Common myeloid progenitor, CD34-positive (primary cell): ENCODE results near the gene MYO15A.
A peak's percentile ranks its signal among the peaks of the same experiment; 100 is the strongest.

Source experiments
- CTCF ChIA-PET: fragments of 350-600 bp; sonication (Branson Sonifier 250); formaldehyde crosslinking; loops from one replicate; lab custom pipeline; 2021; ENCODE audit warnings: antibody characterized with exemption; lab: Charles Lee
- POLR2A ChIA-PET: fragments of 350-600 bp; sonication (Branson Sonifier 250); formaldehyde crosslinking; loops from one replicate; lab custom pipeline; 2021; ENCODE audit warnings: antibody characterized with exemption; lab: Charles Lee
- DNase-seq, 3 donors: peaks; one replicate each; pipeline versions ENCODE4 v3.0.0 to v3.0.0-alpha.2; 2013
- H3K27ac ChIP-seq, 2 experiments: 1 replicate in 1 of 2; 2 replicates in 1 of 2; pipeline ENCODE4 v1.7.0; 2013; ENCODE audit warnings: inconsistent platforms in 2 of 2, low read length in 2 of 2, mild to moderate bottlenecking in 2 of 2, low read depth in 1 of 2, moderate library complexity in 1 of 2; ENCODE audit not compliant: severe bottlenecking in 2 of 2, insufficient read depth in 1 of 2, poor library complexity in 1 of 2
- H3K27me3 ChIP-seq, 5 experiments: replicated peaks in 2 of 5; 1 replicate in 3 of 5; 2 replicates in 2 of 5; pipeline versions ENCODE4 v1.6.1 to v1.7.0; 2013; ENCODE audit warnings: low read length in 4 of 5, mild to moderate bottlenecking in 2 of 5, moderate library complexity in 2 of 5, inconsistent platforms in 1 of 5; ENCODE audit not compliant: insufficient read depth in 5 of 5, control insufficient read depth in 4 of 5
- H3K36me3 ChIP-seq, 4 experiments: 1 replicate in 2 of 4; 2 replicates in 2 of 4; pipeline versions ENCODE4 v1.6.1 to v1.7.0; 2013; ENCODE audit warnings: low read length in 3 of 4, control low read depth in 1 of 4, mild to moderate bottlenecking in 1 of 4; ENCODE audit not compliant: control insufficient read depth in 4 of 4, insufficient read depth in 4 of 4
- H3K4me1 ChIP-seq, 4 experiments: 1 replicate in 3 of 4; 2 replicates in 1 of 4; pipeline versions ENCODE4 v1.6.1 to v1.7.1; 2013; ENCODE audit warnings: low read length in 3 of 4, mild to moderate bottlenecking in 3 of 4, control low read depth in 1 of 4, inconsistent platforms in 1 of 4, moderate library complexity in 1 of 4; ENCODE audit not compliant: control insufficient read depth in 4 of 4, insufficient read depth in 4 of 4; ENCODE audit errors: control extremely low read depth in 1 of 4
- H3K4me3 ChIP-seq, 7 experiments: 1 replicate in 4 of 7; 2 replicates in 3 of 7; pipeline versions ENCODE4 v1.5.1 to v1.7.0; 2013; ENCODE audit warnings: mild to moderate bottlenecking in 7 of 7, low read length in 6 of 7, moderate library complexity in 6 of 7, inconsistent platforms in 2 of 7, low read depth in 2 of 7, control low read depth in 1 of 7; ENCODE audit not compliant: insufficient read depth in 4 of 7, control insufficient read depth in 1 of 7; ENCODE audit errors: extremely low read depth in 1 of 7
- H3K9me3 ChIP-seq, 5 experiments: 1 replicate in 4 of 5; 2 replicates in 1 of 5; pipeline versions ENCODE4 v1.6.1 to v1.7.1; 2013; ENCODE audit warnings: low read length in 4 of 5, mild to moderate bottlenecking in 2 of 5, inconsistent platforms in 1 of 5, low read depth in 1 of 5, moderate library complexity in 1 of 5; ENCODE audit not compliant: control insufficient read depth in 4 of 5, insufficient read depth in 2 of 5; ENCODE audit errors: control extremely low read depth in 1 of 5
- whole genome bisulfite sequencing: methylation state at CpG from one replicate; pipeline ENCODE4 v1.1.5; 2013; ENCODE audit not compliant: insufficient coverage; 5-methylcytosine and 5-hydroxymethylcytosine counted together

The MYO15A gene

DNA sequence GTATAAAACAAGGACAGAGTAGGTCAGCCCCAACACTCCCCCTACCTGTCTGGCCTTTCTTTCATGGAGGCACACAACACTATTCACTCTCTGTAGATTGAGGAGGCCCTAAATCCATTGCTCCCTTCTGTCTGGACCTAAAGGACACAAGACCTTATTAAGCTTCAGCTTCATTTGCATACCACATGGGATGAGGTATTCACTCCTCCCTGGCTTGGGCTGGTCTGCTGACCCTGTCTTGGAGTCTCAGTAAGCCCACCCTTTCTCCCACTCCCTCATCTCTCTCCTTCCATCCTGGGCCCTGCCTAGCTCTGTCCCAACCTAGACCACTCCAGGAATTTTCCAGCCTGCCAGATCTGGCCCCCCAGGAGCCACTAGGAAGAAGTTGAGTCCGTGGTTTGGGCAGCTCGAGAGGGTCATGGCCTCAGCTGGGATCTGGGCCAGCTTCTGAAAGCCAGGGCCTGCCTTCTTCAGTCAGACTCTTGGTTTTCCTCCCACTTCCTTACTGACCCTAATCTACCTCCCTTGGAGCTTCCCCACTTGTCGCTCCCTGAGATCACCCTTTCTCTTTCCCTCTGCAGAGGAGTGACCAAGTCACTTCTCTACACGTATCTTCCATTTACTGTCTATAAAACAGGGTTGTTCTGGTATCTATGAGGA is 110.3 kb downstream of the MYO15A start:
- H3K27ac ChIP-seq, result no peak overlapping the region
- peaks cover 0 to 2% (median under 1%) of the 10 kb centered on the region in 4 experiments for H3K4me1 ChIP-seq
- no peaks in the 10 kb centered on the region for H3K9me3 ChIP-seq
- H3K27me3 ChIP-seq, result no peaks in the 10 kb centered on the region
- POLR2A ChIA-PET, result no interaction called here
- CTCF ChIA-PET, result interaction anchor here (0.7 to 2.1 kb wide), 5 partner anchors 10 to 78 kb away, joined by 3 to 6 read pairs (median 4); no protein-coding TSS in a partner anchor
- DNase-seq, result no peak
- no peak overlapping the region for H3K4me3 ChIP-seq
- 6% methylated on average over 2 of the region's 4 CpGs for WGBS
- H3K36me3 ChIP-seq, result no peaks in the 10 kb centered on the region

DNA sequence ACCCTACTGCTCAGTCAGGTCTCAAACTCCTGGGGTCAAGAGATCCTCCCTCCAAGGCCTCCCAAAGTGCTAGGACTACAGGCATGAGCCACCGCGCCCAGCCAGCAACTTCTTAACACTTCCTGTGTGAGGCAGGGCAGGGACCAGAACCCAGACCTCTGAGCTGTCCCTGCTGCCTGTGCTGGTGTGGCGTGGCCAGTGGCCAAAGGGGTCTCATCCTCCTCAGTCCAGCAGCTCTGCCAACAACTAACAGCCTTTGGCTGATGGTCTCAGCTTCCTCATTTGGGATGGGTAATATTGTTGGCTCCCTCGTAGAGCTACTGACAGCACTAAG is 115.5 kb downstream of the MYO15A start:
- peaks cover 0 to 18% (median 17%) of the 10 kb centered on the region in 4 experiments for H3K4me1 ChIP-seq
- 86% methylated on average over 4 of the region's 4 CpGs for WGBS
- CTCF ChIA-PET, result interaction anchor here (0.8 to 1.8 kb wide), 4 partner anchors 15 to 79 kb away, joined by 3 to 7 read pairs (median 3); partner anchors contain the start of gene ALKBH5
- no peak for DNase-seq
- no peaks in the 10 kb centered on the region for H3K36me3 ChIP-seq
- H3K4me3 ChIP-seq, result no peak overlapping the region
- H3K27ac ChIP-seq, result no peak overlapping the region
- no peaks in the 10 kb centered on the region for H3K9me3 ChIP-seq
- POLR2A ChIA-PET, result no interaction called here
- H3K27me3 ChIP-seq, result no peaks in the 10 kb centered on the region

DNA sequence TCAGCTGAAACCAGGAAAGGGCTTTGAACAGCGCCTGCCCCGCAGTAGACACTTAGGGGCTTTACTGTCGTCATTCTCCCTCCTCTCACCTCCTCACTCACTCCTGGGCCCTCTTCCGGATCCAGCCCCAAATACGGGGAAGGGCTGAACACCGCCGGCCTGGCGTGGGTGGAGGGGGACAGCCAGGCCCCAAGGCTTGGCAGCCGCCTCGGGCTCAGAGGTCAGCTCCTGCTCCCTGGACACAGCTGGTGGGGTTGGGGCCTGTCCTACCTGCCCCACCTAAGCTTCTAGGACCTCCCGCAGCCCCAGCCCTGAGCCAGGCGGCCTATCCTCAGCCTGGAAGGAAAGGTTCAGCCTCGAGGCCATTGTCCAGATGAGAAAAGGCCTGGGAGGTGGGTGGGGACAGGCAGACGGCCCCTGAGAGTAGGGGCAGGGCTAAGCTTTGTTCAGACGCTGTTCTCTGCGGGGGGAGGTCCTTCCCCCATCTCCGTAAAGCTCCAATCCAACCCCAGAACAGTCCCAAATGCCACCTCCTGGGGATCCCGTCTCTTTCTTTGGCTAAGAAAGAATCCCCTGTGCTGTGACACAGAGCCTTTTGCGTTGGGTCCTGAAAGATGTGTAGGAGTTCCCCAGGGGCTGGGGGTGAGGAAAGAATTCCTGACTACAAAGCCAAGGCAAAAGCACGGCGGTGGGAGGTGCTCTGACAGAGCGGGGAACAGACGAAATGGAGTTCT is 116.0 kb downstream of the MYO15A start:
- Histone ChIP-seq H3K36me3 (no peaks in the 10 kb centered on the region), H3K4me1 (peaks cover 0 to 18% (median 17%) of the 10 kb centered on the region in 4 experiments), H3K27ac (no peak overlapping the region), H3K27me3 (no peaks in the 10 kb centered on the region), H3K9me3 (no peaks in the 10 kb centered on the region), H3K4me3 (peak overlapping the region in 6 of 7 experiments; percentile 29 to 69 (median 60))
- ChIA-PET CTCF (interaction anchor here (0.8 to 1.8 kb wide), 4 partner anchors 8 to 80 kb away, joined by 3 to 7 read pairs (median 3); partner anchors contain the start of gene ALKBH5), POLR2A (no interaction called here)
- WGBS, result 69% methylated on average over 21 of the region's 23 CpGs
- DNase-seq, result no peak

DNA sequence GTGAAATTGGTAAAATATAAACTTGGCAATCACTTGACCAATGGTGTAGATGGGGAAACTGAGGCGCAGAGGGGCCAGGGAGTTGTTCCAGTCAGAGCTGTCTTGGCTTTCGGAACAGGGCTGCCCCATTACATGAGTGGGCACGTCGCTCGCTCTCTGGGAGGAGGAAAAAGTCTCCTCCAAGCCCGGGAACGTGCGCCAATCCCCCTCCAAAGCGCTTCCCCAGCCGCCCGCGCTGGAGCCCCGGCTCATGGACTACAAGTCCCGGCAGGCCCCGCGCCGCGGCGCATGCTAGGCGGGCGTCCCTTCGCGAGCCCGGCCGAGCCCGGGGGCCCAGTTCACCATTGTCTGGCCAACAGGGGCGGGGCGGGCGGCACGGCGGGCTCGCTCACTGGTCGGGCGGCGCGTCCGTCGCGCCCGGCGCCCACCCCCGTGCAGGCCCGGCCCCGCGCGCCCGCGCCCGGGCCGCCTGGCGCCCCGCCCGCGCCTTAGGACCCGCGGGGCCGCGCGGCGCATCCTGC is 116.6 kb downstream of the MYO15A start, which contains the start of gene LLGL1:
TSS of gene LLGL1 (plus strand) at position 515 of the 521 bp plus-strand sequence. CDS start 48 bp downstream, outside the sequence.
- Histone ChIP-seq H3K27me3 (no peaks in the 10 kb centered on the region), H3K27ac (peak within 1 kb of the TSS in 1 of 2 experiments; percentile 74), H3K36me3 (no peaks in the 10 kb centered on the region), H3K4me3 (peak within 1 kb of the TSS; percentile 40 to 86 (median 82)), H3K9me3 (no peaks in the 10 kb centered on the region), H3K4me1 (peaks cover 0 to 18% (median 17%) of the 10 kb centered on the region in 4 experiments)
- ChIA-PET POLR2A (no interaction called here), CTCF (interaction anchor here (0.9 to 1.0 kb wide), 2 partner anchors 8 to 80 kb away, joined by 3 read pairs; no protein-coding TSS in a partner anchor)
- DNase-seq, result peak; percentile 94 to 97 (median 97)
- under 1% methylated on average over 40 of the region's 60 CpGs for WGBS

DNA sequence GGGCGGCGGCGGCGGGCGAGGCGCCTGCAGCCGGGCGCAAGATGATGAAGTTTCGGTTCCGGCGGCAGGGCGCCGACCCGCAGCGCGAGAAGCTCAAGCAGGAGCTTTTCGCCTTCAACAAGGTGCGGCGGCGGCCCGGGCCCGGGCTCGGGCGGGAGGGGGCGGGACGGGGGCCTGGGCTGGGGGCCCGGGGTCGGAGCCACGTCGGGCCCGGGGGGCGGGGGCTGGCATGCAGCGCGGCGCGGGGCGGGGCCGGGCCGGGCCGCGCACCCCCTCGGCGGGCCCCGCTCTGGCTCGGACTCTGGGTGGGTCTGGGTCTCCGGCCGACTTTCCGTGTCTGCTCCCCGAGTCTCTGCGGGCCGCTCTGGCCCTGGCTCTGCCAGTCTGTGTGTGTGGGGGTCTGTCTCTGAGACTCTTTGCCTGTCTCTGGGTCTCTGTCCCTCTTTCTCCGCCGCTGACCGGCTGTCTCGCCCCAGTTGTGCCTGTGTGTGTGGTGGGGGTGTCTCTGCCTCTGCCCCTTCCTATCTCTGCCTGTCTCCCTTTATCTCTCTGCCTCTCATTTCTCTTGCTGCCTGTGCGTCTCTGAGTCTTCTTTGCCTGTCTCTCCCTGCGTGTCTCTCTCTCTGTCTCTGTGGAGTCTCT is 117.2 kb downstream of the MYO15A start:
- peaks cover 0 to 18% (median 17%) of the 10 kb centered on the region in 4 experiments for H3K4me1 ChIP-seq
- WGBS, result under 1% methylated on average over 49 of the region's 57 CpGs
- no peaks in the 10 kb centered on the region for H3K36me3 ChIP-seq
- CTCF ChIA-PET, result interaction anchor here (1.0 kb wide), 1 partner anchor 9 kb away, joined by 3 read pairs; no protein-coding TSS in a partner anchor
- peak in 2 of 3 donors; percentile 4 to 26 for DNase-seq
- H3K27me3 ChIP-seq, result no peaks in the 10 kb centered on the region
- POLR2A ChIA-PET, result no interaction called here
- H3K4me3 ChIP-seq, result peak overlapping the region; percentile 40 to 86 (median 82)
- H3K27ac ChIP-seq, result peak overlapping the region in 1 of 2 experiments; percentile 74
- H3K9me3 ChIP-seq, result no peaks in the 10 kb centered on the region

DNA sequence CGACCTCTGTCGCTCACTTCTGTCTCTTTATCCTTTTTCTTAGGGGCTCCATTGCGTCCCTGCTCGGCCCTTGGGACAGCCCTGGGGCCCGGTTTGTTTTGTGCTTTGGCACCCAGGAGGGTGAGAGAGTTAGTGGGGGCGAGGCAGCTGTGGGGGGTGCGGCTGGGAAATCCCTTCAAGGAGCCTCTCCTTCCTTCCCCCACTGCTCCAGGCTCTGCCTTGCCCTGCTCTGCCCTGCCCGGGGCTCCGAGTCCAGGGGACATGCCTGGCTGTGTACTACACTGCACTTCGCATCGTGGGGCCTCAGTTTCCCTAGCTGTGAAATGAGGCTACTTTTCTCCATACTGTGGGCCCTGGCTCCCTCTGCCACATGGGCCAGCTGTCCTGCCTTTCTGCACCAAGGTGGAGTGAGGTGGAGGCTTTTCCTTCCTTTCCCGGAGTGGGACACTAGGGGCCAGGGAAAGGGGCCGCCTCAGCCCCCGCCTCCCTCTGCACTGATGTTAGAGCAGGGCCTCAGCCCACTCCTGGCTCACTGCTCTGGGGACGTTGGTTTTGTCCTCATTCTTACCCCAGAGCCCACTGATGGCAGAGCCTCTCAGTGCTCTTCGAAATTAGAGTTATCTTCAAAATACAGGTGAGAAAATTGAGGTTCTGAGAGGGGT is 117.9 kb downstream of the MYO15A start:
- Histone ChIP-seq H3K4me1 (peaks cover 0 to 18% (median 17%) of the 10 kb centered on the region in 4 experiments), H3K9me3 (no peaks in the 10 kb centered on the region), H3K27ac (peak overlapping the region in 1 of 2 experiments; percentile 74), H3K4me3 (peak overlapping the region; percentile 40 to 86 (median 82)), H3K27me3 (no peaks in the 10 kb centered on the region), H3K36me3 (no peaks in the 10 kb centered on the region)
- WGBS, result 8% methylated on average over 10 of the region's 16 CpGs
- peak in 1 of 3 donors; percentile 26 for DNase-seq
- ChIA-PET POLR2A (no interaction called here), CTCF (no interaction called here)
